ENCODE measurements around the gene MYLK4. TPM values are rescaled to one million over a fixed set of nuclear protein-coding genes. Genes with fewer than 3 reads are reported as not detected.

MYLK4 gene
- total RNA-seq, 2 donors from 2014 or later: 0.24 to 0.33 TPM

GRCh38 chr6:2655844-2656433, 94.8 kb downstream of the MYLK4 start:
- no peak for DNase-seq (ENCODE audit: low spot score)
- Mint-ChIP-seq H3K4me1 (ENCODE audit: low read depth in 2 of 2) (no peaks in the 10 kb centered on the region), H3K36me3 (peaks cover 8% of the 10 kb centered on the region)

GRCh38 chr6:2653369-2654032, 97.2 kb downstream of the MYLK4 start:
- DNase-seq (ENCODE audit: low spot score): no peak
- Mint-ChIP-seq H3K4me1 (ENCODE audit: low read depth in 2 of 2) (no peaks in the 10 kb centered on the region), H3K9me3 (no peaks in the 10 kb centered on the region), H3K36me3 (peaks cover 8% of the 10 kb centered on the region), H3K27ac (no peak overlapping the region), H3K4me3 (no peak overlapping the region), H3K27me3 (peaks cover 20 to 66% of the 10 kb centered on the region in 2 donors)
- ATAC-seq: no peak

More at GRCh38 chr6:2655844-2656433, 94.8 kb downstream of the MYLK4 start:
- no peak for ATAC-seq
- Mint-ChIP-seq H3K9me3 (no peaks in the 10 kb centered on the region), H3K27ac (no peak overlapping the region), H3K27me3 (peaks cover 19 to 47% of the 10 kb centered on the region in 2 donors), H3K4me3 (no peak overlapping the region)

GRCh38 chr6:2652611-2653010, 98.1 kb downstream of the MYLK4 start:
- Mint-ChIP-seq H3K36me3 (peaks cover 8% of the 10 kb centered on the region), H3K4me1 (ENCODE audit: low read depth in 2 of 2) (no peaks in the 10 kb centered on the region)
- ATAC-seq: no peak

GRCh38 chr6:2651961-2652360, 98.8 kb downstream of the MYLK4 start:
- H3K27me3 Mint-ChIP-seq: peaks cover 22 to 69% of the 10 kb centered on the region in 2 donors
- ATAC-seq (no peak), DNase-seq (ENCODE audit: low spot score) (no peak)
- H3K36me3 Mint-ChIP-seq: peaks cover 8% of the 10 kb centered on the region
- no peaks in the 10 kb centered on the region for H3K4me1 Mint-ChIP-seq (ENCODE audit: low read depth in 2 of 2)
- H3K4me3 Mint-ChIP-seq: no peak overlapping the region
- H3K9me3 Mint-ChIP-seq: no peaks in the 10 kb centered on the region
- H3K27ac Mint-ChIP-seq: no peak overlapping the region

More at GRCh38 chr6:2652611-2653010, 98.1 kb downstream of the MYLK4 start:
- Mint-ChIP-seq H3K27ac (no peak overlapping the region), H3K4me3 (no peak overlapping the region), H3K9me3 (no peaks in the 10 kb centered on the region), H3K27me3 (peaks cover 22 to 69% of the 10 kb centered on the region in 2 donors)
- no peak for DNase-seq (ENCODE audit: low spot score)

- no peak overlapping the region for H3K27ac Mint-ChIP-seq
- DNase-seq (ENCODE audit: low spot score) (no peak), ATAC-seq (no peak)
- H3K27me3 Mint-ChIP-seq: peaks cover 20 to 69% of the 10 kb centered on the region in 2 donors
- no peaks in the 10 kb centered on the region for H3K9me3 Mint-ChIP-seq
- H3K4me3 Mint-ChIP-seq: no peak overlapping the region
- H3K36me3 Mint-ChIP-seq: peaks cover 8% of the 10 kb centered on the region
- no peaks in the 10 kb centered on the region for H3K4me1 Mint-ChIP-seq (ENCODE audit: low read depth in 2 of 2)
Observed at GRCh38 chr6:2651536-2651935, 99.2 kb downstream of the MYLK4 start.

GRCh38 chr6:2646346-2646745, 104.4 kb downstream of the MYLK4 start:
- no peaks in the 10 kb centered on the region for H3K9me3 Mint-ChIP-seq
- H3K4me3 Mint-ChIP-seq: no peak overlapping the region
- no peaks in the 10 kb centered on the region for H3K36me3 Mint-ChIP-seq
- no peak overlapping the region for H3K27ac Mint-ChIP-seq
- peaks cover 26 to 55% of the 10 kb centered on the region in 2 donors for H3K27me3 Mint-ChIP-seq
- ATAC-seq (peak; percentile 49 to 61), DNase-seq (ENCODE audit: low spot score) (no peak)
- peaks cover 0 to 2% of the 10 kb centered on the region in 2 donors for H3K4me1 Mint-ChIP-seq (ENCODE audit: low read depth in 2 of 2)

GRCh38 chr6:2643935-2644539, 106.7 kb downstream of the MYLK4 start:
- Mint-ChIP-seq H3K4me1 (ENCODE audit: low read depth in 2 of 2) (peaks cover 0 to 5% of the 10 kb centered on the region in 2 donors), H3K27me3 (peaks cover 30 to 56% of the 10 kb centered on the region in 2 donors), H3K27ac (no peak overlapping the region), H3K4me3 (no peak overlapping the region), H3K9me3 (no peaks in the 10 kb centered on the region), H3K36me3 (no peaks in the 10 kb centered on the region)
- ATAC-seq: no peak
- DNase-seq (ENCODE audit: low spot score): no peak

- Mint-ChIP-seq H3K27me3 (peaks cover 33 to 49% of the 10 kb centered on the region in 2 donors), H3K9me3 (no peaks in the 10 kb centered on the region), H3K27ac (no peak overlapping the region)
Observed at GRCh38 chr6:2643130-2643529, 107.6 kb downstream of the MYLK4 start.

GRCh38 chr6:2641044-2641725, 109.5 kb downstream of the MYLK4 start:
- Mint-ChIP-seq H3K4me1 (ENCODE audit: low read depth in 2 of 2) (peaks cover 0 to 5% of the 10 kb centered on the region in 2 donors), H3K27ac (no peak overlapping the region), H3K9me3 (no peaks in the 10 kb centered on the region), H3K4me3 (no peak overlapping the region), H3K36me3 (no peaks in the 10 kb centered on the region), H3K27me3 (peaks cover 35 to 36% of the 10 kb centered on the region in 2 donors)
- no peak for DNase-seq (ENCODE audit: low spot score)
- ATAC-seq: no peak

More at GRCh38 chr6:2643130-2643529, 107.6 kb downstream of the MYLK4 start:
- no peaks in the 10 kb centered on the region for H3K36me3 Mint-ChIP-seq
- DNase-seq (ENCODE audit: low spot score) (no peak), ATAC-seq (no peak)
- H3K4me1 Mint-ChIP-seq (ENCODE audit: low read depth in 2 of 2): peaks cover 0 to 5% of the 10 kb centered on the region in 2 donors
- H3K4me3 Mint-ChIP-seq: no peak overlapping the region

GRCh38 chr6:2640551-2640950, 110.2 kb downstream of the MYLK4 start:
- H3K27me3 Mint-ChIP-seq: peaks cover 34 to 37% of the 10 kb centered on the region in 2 donors
- H3K4me1 Mint-ChIP-seq (ENCODE audit: low read depth in 2 of 2): peaks cover 0 to 5% of the 10 kb centered on the region in 2 donors
- H3K36me3 Mint-ChIP-seq: no peaks in the 10 kb centered on the region
- H3K9me3 Mint-ChIP-seq: no peaks in the 10 kb centered on the region
- no peak for ATAC-seq
- no peak overlapping the region for H3K27ac Mint-ChIP-seq
- no peak overlapping the region for H3K4me3 Mint-ChIP-seq
- no peak for DNase-seq (ENCODE audit: low spot score)

- no peaks in the 10 kb centered on the region for H3K9me3 Mint-ChIP-seq
- no peak overlapping the region for H3K4me3 Mint-ChIP-seq
- ATAC-seq (no peak), DNase-seq (ENCODE audit: low spot score) (no peak)
- peaks cover 0 to 5% of the 10 kb centered on the region in 2 donors for H3K4me1 Mint-ChIP-seq (ENCODE audit: low read depth in 2 of 2)
- H3K36me3 Mint-ChIP-seq: no peaks in the 10 kb centered on the region
- H3K27me3 Mint-ChIP-seq: peaks cover 34 to 38% of the 10 kb centered on the region in 2 donors
- H3K27ac Mint-ChIP-seq: no peak overlapping the region
Observed at GRCh38 chr6:2639896-2640295, 110.8 kb downstream of the MYLK4 start.

- ATAC-seq (no peak), DNase-seq (ENCODE audit: low spot score) (no peak)
- Mint-ChIP-seq H3K36me3 (no peaks in the 10 kb centered on the region), H3K4me3 (no peak overlapping the region), H3K9me3 (no peaks in the 10 kb centered on the region), H3K27me3 (peaks cover 34 to 38% of the 10 kb centered on the region in 2 donors), H3K27ac (no peak overlapping the region), H3K4me1 (ENCODE audit: low read depth in 2 of 2) (peaks cover 0 to 5% of the 10 kb centered on the region in 2 donors)
Observed at GRCh38 chr6:2639167-2639566, 111.6 kb downstream of the MYLK4 start.

GRCh38 chr6:2636672-2637071, 114.0 kb downstream of the MYLK4 start:
- Mint-ChIP-seq H3K36me3 (no peaks in the 10 kb centered on the region), H3K9me3 (no peaks in the 10 kb centered on the region), H3K4me1 (ENCODE audit: low read depth in 2 of 2) (peaks cover 0 to 5% of the 10 kb centered on the region in 2 donors), H3K4me3 (no peak overlapping the region), H3K27me3 (peaks cover 30 to 32% of the 10 kb centered on the region in 2 donors), H3K27ac (no peak overlapping the region)
- DNase-seq (ENCODE audit: low spot score) (no peak), ATAC-seq (no peak)

- Mint-ChIP-seq H3K4me3 (no peak overlapping the region), H3K9me3 (no peaks in the 10 kb centered on the region), H3K36me3 (no peaks in the 10 kb centered on the region), H3K27me3 (peaks cover 24% of the 10 kb centered on the region in 2 donors), H3K27ac (no peak overlapping the region), H3K4me1 (ENCODE audit: low read depth in 2 of 2) (no peaks in the 10 kb centered on the region)
- DNase-seq (ENCODE audit: low spot score): no peak
- ATAC-seq: no peak
Observed at GRCh38 chr6:2635911-2636310, 114.8 kb downstream of the MYLK4 start.
